ENCODE data around the gene RPS6KB1.
"Not testable (repeated sequence)": the region's sequence is repeated elsewhere in the genome, so short reads cannot be mapped to it uniquely, and the experiment has no call there.

The RPS6KB1 gene

GRCh38 chr17:59870482-59870881 is 22.4 kb upstream of the RPS6KB1 start:
- DNase-seq (ENCODE audit: low read depth in 3 of 3, low spot score in 1 of 3): no peak

- no peak for DNase-seq (ENCODE audit: low read depth in 3 of 3, low spot score in 1 of 3)
Measured at GRCh38 chr17:59872351-59872750, 20.6 kb upstream of the RPS6KB1 start.

GRCh38 chr17:59873414-59873813 is 19.5 kb upstream of the RPS6KB1 start:
- not testable (repeated sequence) for DNase-seq (ENCODE audit: low read depth in 3 of 3, low spot score in 1 of 3)

- no peak for DNase-seq (ENCODE audit: low read depth in 3 of 3, low spot score in 1 of 3)
Measured at GRCh38 chr17:59874376-59874775, 18.5 kb upstream of the RPS6KB1 start.

- no peak for DNase-seq (ENCODE audit: low read depth in 3 of 3, low spot score in 1 of 3)
Measured at GRCh38 chr17:59876107-59876506, 16.8 kb upstream of the RPS6KB1 start.

- no peak for DNase-seq (ENCODE audit: low read depth in 3 of 3, low spot score in 1 of 3)
Measured at GRCh38 chr17:59877965-59878364, 15.0 kb upstream of the RPS6KB1 start.

GRCh38 chr17:59878624-59879023 is 14.3 kb upstream of the RPS6KB1 start:
- no peak for DNase-seq (ENCODE audit: low read depth in 3 of 3, low spot score in 1 of 3)

- DNase-seq (ENCODE audit: low read depth in 3 of 3, low spot score in 1 of 3): no peak
Measured at GRCh38 chr17:59884861-59885260, 8.1 kb upstream of the RPS6KB1 start.

- no peak for DNase-seq (ENCODE audit: low read depth in 3 of 3, low spot score in 1 of 3)
Measured at GRCh38 chr17:59888145-59888750, 4.7 kb upstream of the RPS6KB1 start.

GRCh38 chr17:59890720-59891119 is 2.2 kb upstream of the RPS6KB1 start:
- DNase-seq (ENCODE audit: low read depth in 3 of 3, low spot score in 1 of 3): no peak

- peak in 1 of 3 donors; percentile 5 for DNase-seq (ENCODE audit: low read depth in 3 of 3, low spot score in 1 of 3)
Measured at GRCh38 chr17:59892251-59892923, 534 bp upstream of the RPS6KB1 start.

GRCh38 chr17:59893676-59894100 is 767 bp downstream of the RPS6KB1 start:
- no peak for DNase-seq (ENCODE audit: low read depth in 3 of 3, low spot score in 1 of 3)

GRCh38 chr17:59897090-59897489 is 4.2 kb downstream of the RPS6KB1 start:
- no peak for DNase-seq (ENCODE audit: low read depth in 3 of 3, low spot score in 1 of 3)

GRCh38 chr17:59899099-59899498 is 6.2 kb downstream of the RPS6KB1 start:
- no peak for DNase-seq (ENCODE audit: low read depth in 3 of 3, low spot score in 1 of 3)

- DNase-seq (ENCODE audit: low read depth in 3 of 3, low spot score in 1 of 3): no peak
Measured at GRCh38 chr17:59901604-59902003, 8.7 kb downstream of the RPS6KB1 start.

- DNase-seq (ENCODE audit: low read depth in 3 of 3, low spot score in 1 of 3): no peak
Measured at GRCh38 chr17:59903455-59903854, 10.5 kb downstream of the RPS6KB1 start.

- DNase-seq (ENCODE audit: low read depth in 3 of 3, low spot score in 1 of 3): no peak
Measured at GRCh38 chr17:59907467-59907866, 14.5 kb downstream of the RPS6KB1 start.

- no peak for DNase-seq (ENCODE audit: low read depth in 3 of 3, low spot score in 1 of 3)
Measured at GRCh38 chr17:59914274-59914854, 21.4 kb downstream of the RPS6KB1 start.

GRCh38 chr17:59916446-59916845 is 23.5 kb downstream of the RPS6KB1 start:
- DNase-seq (ENCODE audit: low read depth in 3 of 3, low spot score in 1 of 3): no peak

GRCh38 chr17:59920637-59921036 is 27.7 kb downstream of the RPS6KB1 start:
- DNase-seq (ENCODE audit: low read depth in 3 of 3, low spot score in 1 of 3): not testable (repeated sequence)

- DNase-seq (ENCODE audit: low read depth in 3 of 3, low spot score in 1 of 3): not testable (repeated sequence)
Measured at GRCh38 chr17:59930121-59930520, 37.2 kb downstream of the RPS6KB1 start.

GRCh38 chr17:59930768-59931167 is 37.8 kb downstream of the RPS6KB1 start:
- not testable (repeated sequence) for DNase-seq (ENCODE audit: low read depth in 3 of 3, low spot score in 1 of 3)

All from stimulated activated CD4-positive, alpha-beta T cell treated with anti-CD3 and anti-CD28 coated beads, TNF-alpha, amount 100 ng/mL, for 1 hour (primary cell).